ENCODE results near the gene ITM2C.

DNA sequence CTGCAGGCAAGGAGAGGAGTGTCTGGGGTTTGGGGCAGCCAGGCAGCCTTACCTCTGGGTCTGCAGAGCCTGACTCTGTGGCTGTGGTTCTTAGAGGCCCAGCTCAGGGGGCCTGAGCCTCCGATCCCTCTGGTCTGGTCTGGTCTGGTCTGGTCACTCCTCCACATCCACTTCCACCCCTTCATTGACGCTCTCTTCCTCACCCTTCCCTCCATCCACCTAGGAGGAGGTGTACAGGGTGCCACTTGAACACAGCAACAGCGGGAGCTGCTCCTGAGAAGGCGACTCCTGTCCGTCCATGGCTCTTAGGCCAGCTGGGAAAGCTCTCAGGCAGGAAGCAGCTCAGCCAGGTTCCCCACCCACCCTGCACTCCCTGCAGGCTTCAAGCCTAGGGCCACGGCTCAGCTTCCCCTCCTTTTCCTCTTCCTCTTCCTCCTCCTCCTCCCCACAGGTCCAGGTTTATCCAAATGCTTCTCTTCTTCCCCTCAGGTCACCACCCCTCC, 43.4 kb downstream of the ITM2C start:
- TF ChIP-seq CTCF (conservative IDR thresholded peaks at IDR 0.05; ENCODE audit: low read depth in 2 of 2) (no peak), POLR2AphosphoS5 (IDR thresholded peaks at IDR 0.05; ENCODE audit: low read depth) (no peak), REST (IDR thresholded peaks at IDR 0.05; ENCODE audit: unreplicated experiment) (no peak), EZH2 (IDR thresholded peaks at IDR 0.05; ENCODE audit: low read depth, unreplicated experiment) (no peak), JUNB (IDR thresholded peaks at IDR 0.05; ENCODE audit: unreplicated experiment) (no peak), STAT1 (IDR thresholded peaks at IDR 0.05; ENCODE audit: unreplicated experiment) (no peak), EZH2phosphoT487 (IDR thresholded peaks at IDR 0.05; ENCODE audit: unreplicated experiment) (no peak), CREB1 (CRISPR knock-in tag; IDR thresholded peaks at IDR 0.05; ENCODE audit: low read depth) (no peak), ZNF331 (CRISPR knock-in tag; IDR thresholded peaks at IDR 0.05; ENCODE audit: low read depth) (no peak), ZNF114 (CRISPR knock-in tag; IDR thresholded peaks at IDR 0.05) (no peak), ETS1 (IDR thresholded peaks at IDR 0.05) (no peak)
